ENCODE measurements around the gene C1orf210.

C1orf210 gene

GRCh38 chr1:43312663-43313515 lies 27.5 kb upstream of the C1orf210 start:
- no peak for DNase-seq (ENCODE audit: low read depth in 2 of 3, low spot score in 1 of 3)

GRCh38 chr1:43312212-43312623 lies 26.8 kb upstream of the C1orf210 start:
- DNase-seq (ENCODE audit: low read depth in 2 of 3, low spot score in 1 of 3): no peak

- no peak for DNase-seq (ENCODE audit: low read depth in 2 of 3, low spot score in 1 of 3)
Measured at GRCh38 chr1:43311521-43311920, 26.1 kb upstream of the C1orf210 start.

GRCh38 chr1:43309405-43310025 lies 24.1 kb upstream of the C1orf210 start:
- DNase-seq (ENCODE audit: low read depth in 2 of 3, low spot score in 1 of 3): no peak

- DNase-seq (ENCODE audit: low read depth in 2 of 3, low spot score in 1 of 3): no peak
Measured at GRCh38 chr1:43308635-43309404, 23.4 kb upstream of the C1orf210 start.

GRCh38 chr1:43307458-43308158 lies 22.2 kb upstream of the C1orf210 start:
- DNase-seq (ENCODE audit: low read depth in 2 of 3, low spot score in 1 of 3): no peak

GRCh38 chr1:43306688-43307457 lies 21.5 kb upstream of the C1orf210 start:
- no peak for DNase-seq (ENCODE audit: low read depth in 2 of 3, low spot score in 1 of 3)

- DNase-seq (ENCODE audit: low read depth in 2 of 3, low spot score in 1 of 3): no peak
Measured at GRCh38 chr1:43305926-43306687, 20.7 kb upstream of the C1orf210 start.

- DNase-seq (ENCODE audit: low read depth in 2 of 3, low spot score in 1 of 3): no peak
Measured at GRCh38 chr1:43305461-43305860, 20.1 kb upstream of the C1orf210 start.

GRCh38 chr1:43304771-43305300 lies 19.5 kb upstream of the C1orf210 start:
- no peak for DNase-seq (ENCODE audit: low read depth in 2 of 3, low spot score in 1 of 3)

- DNase-seq (ENCODE audit: low read depth in 2 of 3, low spot score in 1 of 3): no peak
Measured at GRCh38 chr1:43304314-43304681, 18.9 kb upstream of the C1orf210 start.

GRCh38 chr1:43303471-43304313 lies 18.3 kb upstream of the C1orf210 start:
- no peak for DNase-seq (ENCODE audit: low read depth in 2 of 3, low spot score in 1 of 3)

- DNase-seq (ENCODE audit: low read depth in 2 of 3, low spot score in 1 of 3): no peak
Measured at GRCh38 chr1:43302721-43303470, 17.5 kb upstream of the C1orf210 start.

GRCh38 chr1:43302201-43302600 lies 16.8 kb upstream of the C1orf210 start:
- no peak for DNase-seq (ENCODE audit: low read depth in 2 of 3, low spot score in 1 of 3)

GRCh38 chr1:43300378-43301094 lies 15.2 kb upstream of the C1orf210 start, which contains the start of gene TIE1:
Gene TIE1, plus strand, starts transcription at chr1:43300982. Its CDS starts 90 bp downstream, at chr1:43301072.
- DNase-seq (ENCODE audit: low read depth in 2 of 3, low spot score in 1 of 3): no peak

- no peak for DNase-seq (ENCODE audit: low read depth in 2 of 3, low spot score in 1 of 3)
Measured at GRCh38 chr1:43299101-43299500, 13.7 kb upstream of the C1orf210 start.

- no peak for DNase-seq (ENCODE audit: low read depth in 2 of 3, low spot score in 1 of 3)
Measured at GRCh38 chr1:43298055-43298454, 12.7 kb upstream of the C1orf210 start.
